ENCODE measurements around the gene PECR.

DNA sequence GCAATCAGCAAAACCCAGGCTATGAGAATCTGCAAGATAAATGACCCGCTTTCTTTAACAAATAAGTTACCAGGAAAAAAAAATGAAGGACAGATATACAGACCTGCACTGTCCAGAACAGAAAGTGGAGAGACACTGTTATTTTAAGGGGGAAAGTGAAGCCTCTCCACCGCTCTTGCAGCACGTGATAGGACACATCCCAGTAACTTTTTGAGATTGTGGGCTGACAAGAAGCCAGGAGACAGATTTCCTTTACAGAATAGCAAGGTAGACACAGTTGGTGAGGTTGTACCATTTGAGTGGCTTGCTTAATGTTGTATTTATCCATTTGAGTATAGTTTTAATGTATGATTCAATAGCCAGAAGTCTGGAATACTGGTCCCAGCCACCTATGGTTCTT is 13.1 kb upstream of the PECR start:
- no peak for TF ChIP-seq ZNF274 (IDR thresholded peaks at IDR 0.05; ENCODE audit: low read depth, low read length)
- TF ChIP-seq YY1 (IDR thresholded peaks at IDR 0.05; ENCODE audit: insufficient read depth, insufficient read length): no peak
- no peak for TF ChIP-seq SUZ12 (IDR thresholded peaks at IDR 0.05; ENCODE audit: extremely low read depth, insufficient read depth, insufficient read length)
